ENCODE data around the gene ASCL5.

- TF ChIP-seq CTCF (IDR thresholded peaks at IDR 0.05; ENCODE audit: low read depth, low read length), result no peak
- TF ChIP-seq POLR2A (IDR thresholded peaks at IDR 0.05; ENCODE audit: extremely low read depth, insufficient read length), result no peak
Observed at GRCh38 chr1:201069636-201070035, 57.3 kb downstream of the ASCL5 start.

Measured in NB4 (cell line).